ENCODE data around the gene COMMD9.

Gene COMMD9

GRCh38 chr11:36257351-36257750, 31.9 kb downstream of the COMMD9 start:
- no peak overlapping the region for H3K4me3 Mint-ChIP-seq
- no peak for DNase-seq

GRCh38 chr11:36254713-36255112, 34.5 kb downstream of the COMMD9 start:
- H3K4me3 Mint-ChIP-seq, result no peak overlapping the region
- no peaks in the 10 kb centered on the region for H3K36me3 Mint-ChIP-seq
- CTCF ChIA-PET, result no interaction called here
- H3K9me3 Mint-ChIP-seq, result no peaks in the 10 kb centered on the region
- no peak for DNase-seq
- H3K27me3 Mint-ChIP-seq, result peaks cover 32% of the 10 kb centered on the region
- H3K27ac Mint-ChIP-seq, result no peak overlapping the region
- no peaks in the 10 kb centered on the region for H3K4me1 Mint-ChIP-seq

More at GRCh38 chr11:36257351-36257750, 31.9 kb downstream of the COMMD9 start:
- H3K36me3 Mint-ChIP-seq, result no peaks in the 10 kb centered on the region
- no peak overlapping the region for H3K27ac Mint-ChIP-seq
- no peaks in the 10 kb centered on the region for H3K4me1 Mint-ChIP-seq
- peaks cover 36% of the 10 kb centered on the region for H3K27me3 Mint-ChIP-seq
- H3K9me3 Mint-ChIP-seq, result no peaks in the 10 kb centered on the region
- CTCF ChIA-PET, result interaction anchor here (0.9 to 2.3 kb wide), 5 partner anchors 9 to 647 kb away, joined by 3 to 8 read pairs (median 4); no protein-coding TSS in a partner anchor

- Mint-ChIP-seq H3K4me1 (no peaks in the 10 kb centered on the region), H3K4me3 (no peak overlapping the region), H3K36me3 (no peaks in the 10 kb centered on the region), H3K27me3 (peaks cover 29% of the 10 kb centered on the region), H3K9me3 (no peaks in the 10 kb centered on the region), H3K27ac (no peak overlapping the region)
- no peak for DNase-seq
- CTCF ChIA-PET, result interaction anchor here (1.2 kb wide), 1 partner anchor 19 kb away, joined by 3 read pairs; no protein-coding TSS in a partner anchor
Measured at GRCh38 chr11:36253238-36253637, 36.0 kb downstream of the COMMD9 start.

- Mint-ChIP-seq H3K36me3 (no peaks in the 10 kb centered on the region), H3K27ac (no peak overlapping the region), H3K4me1 (no peaks in the 10 kb centered on the region), H3K4me3 (no peak overlapping the region), H3K27me3 (peaks cover 23% of the 10 kb centered on the region), H3K9me3 (no peaks in the 10 kb centered on the region)
- CTCF ChIA-PET, result no interaction called here
- DNase-seq, result no peak
Measured at GRCh38 chr11:36251823-36252222, 37.4 kb downstream of the COMMD9 start.

- no peaks in the 10 kb centered on the region for H3K4me1 Mint-ChIP-seq
Measured at GRCh38 chr11:36249246-36249645, 40.0 kb downstream of the COMMD9 start.

GRCh38 chr11:36248436-36248835, 40.8 kb downstream of the COMMD9 start:
- Mint-ChIP-seq H3K9me3 (no peaks in the 10 kb centered on the region), H3K27ac (no peak overlapping the region)

More at GRCh38 chr11:36249246-36249645, 40.0 kb downstream of the COMMD9 start:
- no peak for DNase-seq
- H3K36me3 Mint-ChIP-seq, result no peaks in the 10 kb centered on the region
- no peak overlapping the region for H3K27ac Mint-ChIP-seq
- peaks cover 23% of the 10 kb centered on the region for H3K27me3 Mint-ChIP-seq
- no peaks in the 10 kb centered on the region for H3K9me3 Mint-ChIP-seq
- CTCF ChIA-PET, result no interaction called here
- H3K4me3 Mint-ChIP-seq, result no peak overlapping the region

GRCh38 chr11:36247493-36247892, 41.7 kb downstream of the COMMD9 start:
- Mint-ChIP-seq H3K9me3 (no peaks in the 10 kb centered on the region), H3K27ac (no peak overlapping the region), H3K4me1 (no peaks in the 10 kb centered on the region), H3K4me3 (no peak overlapping the region), H3K36me3 (no peaks in the 10 kb centered on the region), H3K27me3 (peaks cover 23% of the 10 kb centered on the region)
- CTCF ChIA-PET, result interaction anchor here (1.4 kb wide), 1 partner anchor 19 kb away, joined by 4 read pairs; no protein-coding TSS in a partner anchor
- no peak for DNase-seq

More at GRCh38 chr11:36248436-36248835, 40.8 kb downstream of the COMMD9 start:
- H3K4me3 Mint-ChIP-seq, result no peak overlapping the region
- CTCF ChIA-PET, result interaction anchor here (1.4 kb wide), 1 partner anchor 18 kb away, joined by 4 read pairs; no protein-coding TSS in a partner anchor
- peaks cover 23% of the 10 kb centered on the region for H3K27me3 Mint-ChIP-seq
- H3K36me3 Mint-ChIP-seq, result no peaks in the 10 kb centered on the region
- H3K4me1 Mint-ChIP-seq, result no peaks in the 10 kb centered on the region
- no peak for DNase-seq

GRCh38 chr11:36243641-36244040, 45.6 kb downstream of the COMMD9 start:
- H3K4me3 Mint-ChIP-seq, result no peak overlapping the region
- CTCF ChIA-PET, result no interaction called here

GRCh38 chr11:36241497-36241896, 47.7 kb downstream of the COMMD9 start:
- Mint-ChIP-seq H3K9me3 (no peaks in the 10 kb centered on the region), H3K27me3 (peaks cover 18% of the 10 kb centered on the region), H3K27ac (no peak overlapping the region), H3K36me3 (no peaks in the 10 kb centered on the region), H3K4me3 (no peak overlapping the region), H3K4me1 (no peaks in the 10 kb centered on the region)
- no peak for DNase-seq
- CTCF ChIA-PET, result no interaction called here

More at GRCh38 chr11:36243641-36244040, 45.6 kb downstream of the COMMD9 start:
- Mint-ChIP-seq H3K36me3 (no peaks in the 10 kb centered on the region), H3K9me3 (no peaks in the 10 kb centered on the region), H3K27ac (no peak overlapping the region), H3K4me1 (no peaks in the 10 kb centered on the region), H3K27me3 (peaks cover 15% of the 10 kb centered on the region)
- no peak for DNase-seq

- Mint-ChIP-seq H3K4me3 (no peak overlapping the region), H3K36me3 (no peaks in the 10 kb centered on the region), H3K9me3 (no peaks in the 10 kb centered on the region), H3K27ac (no peak overlapping the region), H3K4me1 (no peaks in the 10 kb centered on the region), H3K27me3 (peaks cover 19% of the 10 kb centered on the region)
- no peak for DNase-seq
- CTCF ChIA-PET, result no interaction called here
Measured at GRCh38 chr11:36240801-36241200, 48.4 kb downstream of the COMMD9 start.

- H3K9me3 Mint-ChIP-seq, result no peaks in the 10 kb centered on the region
- CTCF ChIA-PET, result no interaction called here
Measured at GRCh38 chr11:36240173-36240572, 49.1 kb downstream of the COMMD9 start.

GRCh38 chr11:36239636-36240035, 49.6 kb downstream of the COMMD9 start:
- Mint-ChIP-seq H3K4me3 (no peak overlapping the region), H3K9me3 (no peaks in the 10 kb centered on the region), H3K36me3 (no peaks in the 10 kb centered on the region), H3K27me3 (peaks cover 19% of the 10 kb centered on the region), H3K4me1 (no peaks in the 10 kb centered on the region), H3K27ac (no peak overlapping the region)
- CTCF ChIA-PET, result no interaction called here
- DNase-seq, result no peak

More at GRCh38 chr11:36240173-36240572, 49.1 kb downstream of the COMMD9 start:
- Mint-ChIP-seq H3K27me3 (peaks cover 19% of the 10 kb centered on the region), H3K27ac (no peak overlapping the region), H3K36me3 (no peaks in the 10 kb centered on the region), H3K4me3 (no peak overlapping the region), H3K4me1 (no peaks in the 10 kb centered on the region)
- DNase-seq, result no peak

- Mint-ChIP-seq H3K9me3 (no peaks in the 10 kb centered on the region), H3K27me3 (peaks cover 19% of the 10 kb centered on the region), H3K36me3 (no peaks in the 10 kb centered on the region), H3K4me3 (no peak overlapping the region), H3K4me1 (no peaks in the 10 kb centered on the region), H3K27ac (no peak overlapping the region)
- DNase-seq, result no peak
- CTCF ChIA-PET, result no interaction called here
Measured at GRCh38 chr11:36238881-36239280, 50.3 kb downstream of the COMMD9 start.

- H3K4me1 Mint-ChIP-seq, result no peaks in the 10 kb centered on the region
- H3K36me3 Mint-ChIP-seq, result no peaks in the 10 kb centered on the region
- H3K27ac Mint-ChIP-seq, result no peak overlapping the region
- DNase-seq, result no peak
- no peaks in the 10 kb centered on the region for H3K9me3 Mint-ChIP-seq
- H3K4me3 Mint-ChIP-seq, result no peak overlapping the region
- peaks cover 19% of the 10 kb centered on the region for H3K27me3 Mint-ChIP-seq
- CTCF ChIA-PET, result no interaction called here
Measured at GRCh38 chr11:36238036-36238631, 51.1 kb downstream of the COMMD9 start.

GRCh38 chr11:36237391-36237790, 51.8 kb downstream of the COMMD9 start:
- H3K4me1 Mint-ChIP-seq, result no peaks in the 10 kb centered on the region
- CTCF ChIA-PET, result no interaction called here
- H3K9me3 Mint-ChIP-seq, result no peaks in the 10 kb centered on the region
- H3K27ac Mint-ChIP-seq, result no peak overlapping the region
- DNase-seq, result no peak
- H3K27me3 Mint-ChIP-seq, result peaks cover 19% of the 10 kb centered on the region
- no peaks in the 10 kb centered on the region for H3K36me3 Mint-ChIP-seq
- no peak overlapping the region for H3K4me3 Mint-ChIP-seq
